HG03565 (cell line): Measurements from ENCODE around the gene DPP6.

ENCODE experiments used
- ATAC-seq: cut with Tn5 transposase; IDR thresholded peaks from one replicate; pipeline ENCODE4 v1.9.1; 2021; ENCODE audit warnings: mild to moderate bottlenecking, moderate library complexity; ENCODE audit not compliant: unreplicated experiment

The DPP6 gene

DNA sequence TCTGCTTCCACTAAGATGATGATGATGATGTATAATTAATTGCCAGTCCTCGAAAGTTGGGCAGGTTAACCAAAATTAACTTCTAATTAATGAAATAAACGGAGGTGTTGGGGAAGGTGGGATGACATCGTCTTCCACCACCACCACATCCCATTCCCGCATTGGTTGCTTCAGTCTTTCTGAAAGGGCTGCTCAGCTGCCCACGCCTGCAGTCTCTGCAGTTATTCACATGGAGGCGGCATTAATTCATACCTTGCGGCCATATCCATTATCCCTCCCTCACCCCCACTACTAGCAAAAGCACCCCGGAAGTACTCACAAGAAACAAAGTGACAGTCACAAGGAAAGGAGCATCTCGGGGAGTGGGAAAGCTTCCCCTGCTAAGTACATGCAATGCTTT is 387.9 kb downstream of the DPP6 start:
- ATAC-seq: no peak

DNA sequence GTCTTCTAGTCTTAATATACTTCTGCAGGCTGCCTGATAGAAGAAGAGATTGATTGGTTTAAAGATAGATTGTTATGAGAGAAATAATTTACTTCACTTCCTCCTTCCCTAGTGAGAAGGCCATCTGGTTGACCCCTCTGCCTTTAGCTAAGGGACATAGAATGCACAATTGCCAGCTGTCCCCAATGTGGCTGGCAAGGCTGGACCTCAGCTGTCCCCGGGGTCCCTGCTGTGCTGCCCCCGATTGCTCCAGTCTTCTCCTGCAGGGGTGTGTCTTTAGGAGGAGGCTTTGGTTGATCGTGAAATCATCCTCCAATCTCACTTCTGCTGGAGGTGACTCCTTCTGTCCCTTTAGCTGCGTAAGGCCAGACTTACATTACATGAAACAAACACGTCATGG is 388.5 kb downstream of the DPP6 start:
- ATAC-seq: no peak

DNA sequence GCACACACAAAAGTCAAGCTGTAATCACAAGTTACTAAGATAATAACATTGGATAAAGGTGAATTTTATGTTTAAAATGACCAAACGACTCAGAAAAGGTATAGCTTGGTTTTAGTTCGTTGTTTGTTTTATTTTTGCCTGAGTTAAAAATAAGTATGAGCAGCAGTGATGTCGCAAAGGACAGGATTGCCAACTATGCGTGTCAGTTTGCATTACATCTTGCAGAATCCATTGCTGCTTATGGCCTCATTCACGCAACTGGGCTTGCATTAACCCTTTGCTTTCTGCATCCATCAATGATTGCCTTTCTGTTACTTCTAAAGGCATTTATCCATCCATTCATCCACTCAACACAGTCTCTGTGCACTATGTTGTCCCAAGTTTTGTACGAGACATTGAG is 389.6 kb downstream of the DPP6 start:
- ATAC-seq: no peak

DNA sequence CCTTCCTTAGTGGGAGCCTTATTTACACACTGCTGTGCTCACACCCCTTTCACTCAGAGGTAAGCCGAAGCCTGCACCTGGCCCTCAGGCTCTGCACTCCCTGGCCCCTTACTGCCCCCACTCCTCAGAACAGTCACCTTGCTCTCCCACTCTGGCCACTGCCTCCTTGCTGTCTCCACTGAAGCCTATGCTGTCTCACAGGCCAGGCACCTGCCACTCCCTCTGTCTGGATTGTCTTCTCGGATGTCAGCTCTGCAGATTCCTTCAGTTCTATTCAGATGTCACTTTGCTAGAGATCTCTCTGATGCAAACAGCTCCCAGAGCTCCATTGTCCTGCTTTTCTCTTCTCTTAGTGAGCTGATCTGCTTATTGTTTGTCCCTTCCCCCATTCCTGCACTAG is 390.7 kb downstream of the DPP6 start:
- ATAC-seq: no peak

DNA sequence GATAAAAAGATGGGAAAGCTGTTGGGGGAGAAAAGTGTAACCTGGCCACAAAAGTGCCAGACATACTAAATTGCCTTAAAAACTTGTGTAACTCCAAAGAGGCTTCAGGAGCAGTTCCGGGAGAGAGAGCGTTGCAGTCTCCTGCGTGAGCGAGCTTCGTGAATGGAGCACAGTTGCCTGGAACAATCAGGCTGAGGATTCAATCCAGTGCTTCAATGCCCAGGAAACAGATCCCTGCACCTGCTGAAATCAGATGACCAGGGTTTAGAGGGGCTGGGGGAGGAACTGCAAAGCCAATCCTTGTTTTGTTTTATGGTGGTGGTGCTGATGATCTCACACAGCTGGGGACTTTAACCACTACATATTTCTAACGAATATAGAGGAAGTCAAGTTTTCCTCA is 398.3 kb downstream of the DPP6 start:
- no peak for ATAC-seq

DNA sequence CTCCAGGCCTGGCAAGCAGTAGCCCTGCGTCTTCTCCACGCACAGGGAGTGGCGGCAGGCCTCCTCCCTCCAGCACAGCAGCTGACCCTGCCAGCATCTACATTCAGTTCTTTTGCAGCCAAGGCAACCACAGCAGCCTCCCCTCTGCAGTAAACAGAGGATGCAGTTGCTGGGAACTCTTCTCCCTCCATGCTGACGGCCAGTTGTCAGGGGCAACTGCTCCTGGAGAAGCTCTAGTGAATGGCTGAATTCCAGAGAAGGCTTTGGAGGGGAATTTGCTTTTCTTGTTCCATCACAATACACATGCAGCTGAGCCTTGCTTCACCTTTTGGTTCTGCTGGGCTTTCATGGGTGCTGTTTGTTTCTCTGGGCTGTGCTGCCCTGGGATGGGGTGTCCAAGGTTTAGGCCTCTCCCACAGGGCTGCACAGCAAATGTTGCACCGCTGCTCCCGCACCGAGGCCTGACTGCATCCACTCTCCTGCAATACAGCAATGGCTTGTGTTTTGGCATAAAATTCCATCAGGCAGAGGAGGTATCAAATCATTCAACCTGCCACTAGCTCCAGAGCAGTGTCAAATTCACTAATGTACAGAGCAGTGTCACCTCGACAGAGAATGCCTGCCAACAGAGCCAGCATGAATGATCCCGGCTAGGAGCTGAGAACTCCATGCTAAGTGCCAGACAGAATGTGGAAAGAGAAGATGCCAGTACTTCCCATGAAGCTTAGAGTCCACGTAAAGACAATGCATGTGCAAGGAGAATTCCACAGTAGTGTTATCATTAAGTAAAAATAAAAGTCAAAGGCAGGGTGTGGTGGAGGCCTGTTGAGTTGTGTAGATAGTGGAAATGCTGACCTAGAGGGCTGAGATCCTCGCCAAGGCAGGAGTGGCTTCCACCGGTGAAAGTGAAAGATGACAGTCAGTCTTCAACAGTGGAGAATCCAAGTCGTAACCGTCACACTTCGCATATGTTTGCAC is 399.6 kb downstream of the DPP6 start:
- no peak for ATAC-seq

DNA sequence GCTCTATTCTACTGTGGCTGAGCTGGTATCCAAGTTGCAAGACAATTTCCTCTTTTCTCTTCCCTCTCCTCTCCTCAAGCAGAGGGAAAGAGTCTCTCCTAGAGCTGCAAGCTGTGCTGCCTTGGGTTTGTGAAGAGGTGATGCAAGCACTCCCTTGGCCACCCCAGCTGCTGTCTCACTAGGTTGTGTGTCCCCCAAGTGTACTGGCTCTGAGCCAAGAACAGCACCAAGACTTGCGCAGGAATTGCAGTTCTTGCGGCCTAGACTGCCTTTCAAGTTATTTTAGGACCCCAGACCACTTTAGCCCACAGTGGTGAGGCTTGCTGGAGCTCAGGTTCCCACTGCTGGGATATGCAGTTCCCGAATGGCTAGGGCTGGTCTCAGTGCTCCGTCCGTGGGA is 411.6 kb downstream of the DPP6 start:
- no peak for ATAC-seq

DNA sequence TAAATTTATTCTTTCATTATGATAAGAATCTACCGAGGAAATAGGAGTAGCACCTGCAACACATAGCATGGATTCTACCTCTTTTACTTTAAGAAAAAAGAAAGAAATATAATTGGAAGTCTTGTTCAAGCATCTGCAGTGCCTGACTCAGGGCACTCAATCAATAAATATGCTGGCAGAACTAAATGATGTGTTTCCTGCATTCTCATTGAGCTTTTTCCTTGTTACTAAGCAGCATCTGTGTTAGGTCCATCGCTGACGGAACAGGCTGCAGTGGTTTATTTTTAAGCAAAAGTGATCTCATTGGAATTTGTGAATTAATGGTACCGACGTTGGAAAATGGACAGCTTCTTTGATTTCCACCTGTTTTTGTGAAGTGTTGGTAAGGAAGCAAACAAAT is 417.5 kb downstream of the DPP6 start:
- ATAC-seq: no peak

DNA sequence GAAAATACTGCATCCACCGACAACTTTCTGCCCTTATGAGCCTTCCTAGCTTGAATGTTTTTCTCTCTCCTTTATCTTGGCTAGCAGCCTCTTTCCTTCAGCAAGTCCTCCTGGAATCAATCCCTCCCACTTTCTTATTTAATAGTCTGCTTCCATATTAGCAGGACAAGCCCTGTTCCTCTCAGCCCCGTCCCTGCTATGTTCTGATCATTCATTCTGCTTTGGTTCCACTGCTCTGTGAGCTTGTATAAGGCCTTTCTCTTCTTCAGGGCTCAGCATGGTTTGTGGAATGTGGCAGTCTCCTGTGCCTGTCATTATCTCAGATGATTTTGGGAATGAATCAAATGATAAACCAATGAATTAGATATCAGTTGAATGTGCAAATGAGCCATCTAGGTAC is 420.1 kb downstream of the DPP6 start:
- no peak for ATAC-seq

DNA sequence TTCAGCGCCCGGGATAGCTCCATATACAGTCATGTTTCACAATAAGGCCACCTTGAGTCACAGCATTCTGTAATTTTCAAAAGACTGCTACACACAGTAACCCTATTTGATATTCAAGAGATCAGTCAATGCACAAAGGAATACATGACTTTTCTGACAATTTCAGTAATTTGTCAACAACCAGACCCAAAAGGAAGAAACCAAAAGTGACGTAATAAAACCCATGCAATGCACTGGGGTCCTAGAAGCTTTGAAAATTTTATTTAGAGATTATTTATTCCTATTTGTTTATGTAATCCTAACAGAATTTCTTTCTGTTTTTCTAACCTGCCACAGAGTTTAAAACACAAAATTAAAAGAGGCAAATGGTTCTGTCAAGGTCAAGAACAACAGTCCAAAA is 421.2 kb downstream of the DPP6 start:
- no peak for ATAC-seq

DNA sequence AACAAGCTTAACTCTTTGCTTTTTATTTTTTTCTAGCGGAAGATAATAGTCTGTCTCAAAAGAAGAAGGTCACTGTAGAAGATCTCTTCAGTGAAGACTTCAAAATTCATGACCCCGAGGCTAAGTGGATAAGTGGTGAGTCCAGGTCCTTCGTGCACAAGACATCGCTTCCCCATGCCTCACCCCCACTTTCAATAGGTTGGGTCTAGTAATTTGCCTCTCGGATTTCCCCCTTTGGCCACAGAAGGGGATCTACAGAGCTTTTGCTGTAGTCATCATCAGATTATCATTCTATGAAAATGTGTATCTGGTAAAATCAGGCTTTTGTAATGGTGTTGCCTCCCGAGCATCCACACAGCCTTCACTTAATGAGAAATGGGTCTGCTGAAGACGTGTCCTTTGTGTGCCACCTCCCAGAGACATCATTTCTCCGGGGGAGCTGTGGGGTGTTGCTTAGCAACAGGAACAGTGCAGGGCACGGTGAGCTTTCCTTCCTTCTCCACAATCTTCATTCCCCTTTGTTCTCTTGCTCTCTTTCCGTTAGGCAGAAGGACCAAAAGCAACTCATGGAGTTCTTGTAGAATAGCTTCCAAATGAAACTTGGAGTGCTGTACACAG is 422.8 kb downstream of the DPP6 start:
- no peak for ATAC-seq

DNA sequence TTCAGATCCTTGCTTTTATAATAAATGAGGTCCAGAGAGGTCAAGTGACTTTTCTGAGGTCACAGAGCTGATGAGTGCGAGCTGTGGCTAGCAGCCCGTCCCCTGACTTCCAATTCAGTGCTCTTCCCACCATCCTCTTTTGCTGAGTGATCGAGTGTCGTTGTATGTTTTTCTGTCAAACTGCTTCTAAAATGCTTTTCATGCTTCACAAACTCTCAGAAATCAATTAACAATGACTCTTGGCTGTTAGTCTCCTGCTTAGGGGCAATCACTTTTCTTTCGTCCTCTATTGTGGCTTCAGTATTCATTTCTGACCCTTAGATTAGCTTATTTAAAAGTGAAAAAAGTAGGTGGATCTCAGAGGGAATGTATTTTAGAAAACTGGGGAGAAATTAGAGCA is 423.7 kb downstream of the DPP6 start:
- no peak for ATAC-seq

DNA sequence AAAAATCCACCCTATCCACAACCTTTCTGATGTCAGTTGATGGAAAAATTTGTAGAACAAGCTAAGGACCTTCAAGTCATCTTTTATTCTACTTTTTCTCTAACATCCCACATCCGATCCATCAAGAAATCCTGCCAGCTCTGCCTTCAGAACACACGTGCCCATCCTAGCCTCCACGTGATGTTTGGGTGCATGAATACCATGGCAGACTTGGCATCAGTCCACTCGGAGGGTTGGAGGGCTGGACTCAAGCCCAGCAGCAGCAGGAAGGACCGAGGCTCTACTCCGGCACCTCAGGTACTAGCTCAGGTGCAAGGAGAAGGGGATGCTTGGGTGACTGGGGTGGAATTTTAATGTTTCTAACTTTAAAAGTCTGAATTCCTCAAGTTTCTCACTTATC is 428.6 kb downstream of the DPP6 start:
- no peak for ATAC-seq

DNA sequence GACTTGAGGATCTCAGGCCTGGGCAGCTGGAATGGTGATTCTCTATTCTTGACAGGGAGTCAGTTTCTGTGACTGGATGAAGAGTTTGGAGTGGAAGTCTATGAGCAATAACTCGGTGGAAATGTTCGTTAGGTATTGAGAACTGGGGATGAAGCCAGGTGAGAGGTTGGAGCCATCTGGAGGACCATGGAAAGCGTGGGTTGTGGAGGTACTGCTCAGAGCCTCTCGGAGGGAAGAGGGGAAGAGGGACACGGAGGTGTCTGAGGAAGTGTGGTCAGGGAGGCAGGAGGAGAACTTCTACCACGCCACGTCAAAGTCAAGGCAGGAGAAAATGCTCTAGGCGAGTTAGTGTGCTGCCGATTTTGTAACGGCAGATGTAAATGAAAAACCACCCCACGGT is 430.7 kb downstream of the DPP6 start:
- ATAC-seq: no peak

DNA sequence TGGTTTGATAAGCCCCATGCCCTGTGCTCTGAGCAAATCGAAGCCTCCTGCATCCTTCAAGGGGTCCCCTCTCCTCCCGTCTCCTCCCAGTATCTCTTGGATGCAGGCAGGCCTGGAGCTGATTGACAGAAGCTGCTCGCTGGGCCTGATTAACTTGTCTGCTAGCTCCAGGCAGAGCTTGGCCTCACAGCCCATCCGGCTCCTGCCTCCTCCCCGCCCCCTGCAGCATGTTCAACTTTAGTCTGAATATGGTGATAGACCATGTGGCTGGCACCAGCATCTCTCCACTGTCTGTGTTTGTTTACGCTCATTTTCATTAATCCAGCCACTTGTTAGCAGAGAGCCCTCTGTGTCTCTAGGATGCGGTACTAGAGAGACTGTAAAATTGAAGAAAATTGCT is 432.2 kb downstream of the DPP6 start:
- ATAC-seq: no peak

DNA sequence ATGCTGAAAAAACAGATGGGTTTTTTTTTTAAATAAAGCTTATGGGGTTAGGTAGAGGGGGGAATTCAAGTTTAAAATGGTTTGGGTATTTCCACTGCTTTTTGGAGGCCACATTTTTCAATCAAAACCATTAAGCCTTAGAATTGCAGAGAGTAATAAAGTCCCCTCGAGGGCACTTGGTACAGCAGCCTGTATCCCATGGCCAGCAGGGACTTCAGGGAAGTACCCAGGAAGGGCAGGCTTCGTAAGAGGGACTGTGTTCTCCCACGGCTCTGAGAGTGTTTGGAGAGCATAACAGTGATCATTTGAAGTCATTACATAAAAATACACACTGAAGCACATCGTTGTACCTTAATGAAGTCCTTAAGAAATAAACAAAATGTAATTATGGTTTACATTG is 432.7 kb downstream of the DPP6 start:
- ATAC-seq: no peak

DNA sequence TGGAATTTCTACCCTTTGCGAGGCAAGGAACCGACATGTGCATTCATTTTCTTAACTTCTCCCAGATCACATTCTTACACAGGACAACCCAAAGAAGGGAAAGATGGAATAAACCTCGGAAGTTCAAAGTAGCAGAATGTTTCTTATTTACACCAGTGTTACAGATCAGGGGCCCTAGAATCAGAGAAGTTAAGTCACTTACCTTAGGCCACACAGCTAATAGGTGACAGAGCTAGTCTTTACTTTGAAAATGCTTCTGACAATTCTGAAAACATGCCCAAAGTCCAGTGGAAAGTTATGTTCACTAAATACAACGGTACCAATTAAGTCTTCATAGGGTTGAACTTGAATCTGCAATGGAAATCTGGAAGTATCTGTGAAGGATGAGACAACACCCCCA is 437.7 kb downstream of the DPP6 start:
- ATAC-seq: no peak

DNA sequence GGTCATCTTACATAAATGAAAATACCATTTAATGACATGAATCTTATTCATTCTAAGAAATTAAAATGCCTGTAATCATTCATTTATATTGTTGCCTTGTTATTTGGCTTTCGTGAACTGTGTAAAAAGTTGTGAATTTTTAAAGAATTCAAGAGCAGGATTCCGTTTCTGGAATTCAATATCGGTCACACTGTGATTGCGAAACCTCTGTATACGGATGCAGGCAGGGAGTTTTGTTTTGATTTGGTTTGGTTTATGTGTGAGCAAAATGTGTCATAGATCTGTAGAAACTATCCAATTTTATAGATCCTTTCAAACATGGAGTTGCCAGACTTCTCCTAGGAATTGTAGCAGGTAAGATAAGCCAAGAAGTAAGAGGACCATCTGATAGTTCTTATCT is 441.4 kb downstream of the DPP6 start:
- no peak for ATAC-seq

DNA sequence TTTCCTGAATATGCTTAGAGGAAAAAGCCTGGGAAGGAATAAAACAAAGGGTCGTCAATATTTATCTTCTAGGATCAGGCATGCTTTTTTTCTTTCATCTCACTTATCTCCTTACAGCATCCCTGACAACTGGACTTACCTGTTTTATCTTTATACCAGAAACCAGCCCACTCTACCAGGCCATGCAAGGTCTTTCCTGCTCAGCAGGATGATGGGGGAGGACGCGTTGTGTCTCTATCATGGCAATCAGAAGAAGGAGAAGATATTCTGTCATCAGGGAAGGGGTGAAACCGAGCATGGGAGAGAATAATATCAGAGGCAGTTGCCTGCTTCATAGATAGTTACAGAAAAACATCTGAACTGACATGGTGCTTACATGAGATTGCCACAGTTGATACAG is 445.6 kb downstream of the DPP6 start:
- ATAC-seq: no peak

DNA sequence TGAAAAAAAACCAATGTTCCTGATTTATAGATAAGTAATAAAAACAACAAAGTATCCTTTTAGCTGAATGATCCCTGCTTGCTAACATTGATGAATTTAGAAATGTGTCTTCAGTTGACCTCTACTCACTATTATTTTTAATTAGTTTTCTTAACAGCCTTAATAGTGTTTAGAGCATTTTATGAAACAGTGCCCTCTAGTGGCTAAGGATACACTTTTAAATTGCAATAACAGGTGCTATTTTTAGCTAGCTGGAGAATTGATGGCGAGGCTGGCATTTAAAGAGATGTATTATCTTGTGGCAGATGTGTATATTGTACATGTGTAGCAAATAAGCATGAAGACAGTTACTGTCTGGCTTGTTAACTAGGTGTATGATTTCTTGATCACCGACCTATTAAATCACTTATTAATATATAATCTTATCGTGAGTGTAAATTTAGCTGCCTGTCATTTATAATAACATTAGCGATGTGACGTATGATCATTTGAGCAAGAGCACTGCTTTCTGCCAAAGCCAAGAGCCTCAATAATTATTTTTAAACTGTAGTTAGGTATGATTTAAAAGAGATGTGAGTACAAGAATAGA is 451.9 kb downstream of the DPP6 start:
- peak; percentile 76 for ATAC-seq

DNA sequence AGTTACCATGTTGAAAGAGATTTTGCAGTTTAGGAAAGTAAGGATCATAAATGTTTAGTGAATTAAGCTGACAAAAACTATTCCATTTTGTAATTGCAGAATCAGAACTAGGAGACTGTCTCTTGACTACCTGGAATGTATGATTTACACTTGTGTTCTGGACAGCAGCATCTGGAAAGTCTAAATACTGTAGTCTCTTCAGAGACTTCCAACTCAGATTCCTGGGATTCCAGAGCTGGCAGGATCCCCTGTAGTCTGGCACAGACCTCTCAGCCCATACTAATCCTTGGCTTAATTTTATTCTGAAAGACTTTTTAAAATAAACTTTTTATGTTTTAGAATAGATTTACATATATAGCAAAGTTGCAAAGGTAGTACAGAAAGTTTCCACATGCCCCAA is 452.7 kb downstream of the DPP6 start:
- ATAC-seq: no peak

DNA sequence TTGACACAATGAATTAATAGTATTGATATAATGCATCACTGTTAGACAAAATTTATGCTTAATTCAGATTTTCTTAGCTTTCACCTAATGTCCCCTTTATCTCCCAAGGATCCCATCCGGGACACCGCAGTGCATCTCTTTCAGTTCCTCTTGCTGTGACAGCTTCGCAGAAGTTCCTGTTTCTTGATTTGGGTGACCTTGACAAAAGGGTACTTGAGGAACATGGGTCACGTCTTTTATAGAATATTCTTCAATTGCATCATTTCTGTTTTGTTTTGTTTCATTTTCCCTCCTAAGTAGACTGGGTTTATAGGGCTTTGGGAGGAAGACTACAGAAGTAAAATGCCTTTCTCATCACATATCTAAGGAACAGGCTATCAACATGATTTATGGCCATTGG is 453.2 kb downstream of the DPP6 start:
- no peak for ATAC-seq
